H1 (cell line): ENCODE measurements around the gene AKIRIN1. TPM values are rescaled to one million over a fixed set of nuclear protein-coding genes. Genes with fewer than 3 reads are reported as not detected.

Experiments used
- ATF2 ChIP-seq: IDR thresholded peaks from 2 replicates; pipeline ENCODE4 v1.6.1; 2012; ENCODE audit warnings: low read length, inconsistent platforms
- ATF3 ChIP-seq: IDR thresholded peaks from 2 replicates; pipeline ENCODE4 v1.6.1; 2011; ENCODE audit warnings: low read depth, mild to moderate bottlenecking, low read length; ENCODE audit not compliant: insufficient read depth
- CHD1 ChIP-seq: IDR thresholded peaks from 2 replicates; pipeline ENCODE4 v1.6.1; 2012; ENCODE audit warnings: low read depth, low read length, improper control_type of control experiment
- CHD2 ChIP-seq: IDR thresholded peaks from 2 replicates; pipeline ENCODE4 v1.6.1; 2012; ENCODE audit warnings: low read length, improper control_type of control experiment
- GTF2F1 ChIP-seq: IDR thresholded peaks from 2 replicates; pipeline ENCODE4 v1.6.1; 2012; ENCODE audit warnings: low read depth, low read length, improper control_type of control experiment, borderline replicate concordance
- JUND ChIP-seq: IDR thresholded peaks from 2 replicates; pipeline ENCODE4 v1.6.1; 2011; ENCODE audit warnings: mild to moderate bottlenecking, improper control_type of control experiment, low read length
- KDM5A ChIP-seq: fragments of 200-600 bp; IDR thresholded peaks from 2 replicates; pipeline ENCODE4 v1.7.1; 2012; ENCODE audit warnings: mild to moderate bottlenecking, low read length, inconsistent platforms, mixed read lengths
- MAFK ChIP-seq: IDR thresholded peaks from 2 replicates; pipeline ENCODE4 v1.6.1; 2012; ENCODE audit warnings: low read depth, mild to moderate bottlenecking, improper control_type of control experiment, low read length
- MAX ChIP-seq: IDR thresholded peaks from 2 replicates; pipeline ENCODE4 v1.6.1; 2012; ENCODE audit warnings: inconsistent platforms
- NRF1 ChIP-seq: IDR thresholded peaks from 2 replicates; pipeline ENCODE4 v1.6.1; 2011; ENCODE audit warnings: mild to moderate bottlenecking, low read depth, low read length, improper control_type of control experiment
- PHF8 ChIP-seq: fragments of 200-600 bp; sonication (generic); conservative IDR thresholded peaks from 2 replicates; pipeline ENCODE4 v1.7.1; 2012; ENCODE audit warnings: low read depth, mild to moderate bottlenecking, inconsistent platforms, low read length, moderate library complexity
- POLR2A ChIP-seq, 2 experiments: IDR thresholded peaks; 1 replicate in 1 of 2; 2 replicates in 1 of 2; pipeline ENCODE4 v1.6.1; 2011; ENCODE audit warnings: low read depth in 2 of 2, low read length in 2 of 2, mild to moderate bottlenecking in 2 of 2; ENCODE audit errors: control extremely low read depth in 1 of 2
- RBBP5 ChIP-seq: IDR thresholded peaks from 2 replicates; pipeline ENCODE4 v1.7.1; 2012; ENCODE audit warnings: low read depth, mild to moderate bottlenecking, inconsistent platforms, low read length, moderate library complexity, borderline replicate concordance
- SAP30 ChIP-seq: fragments of 300-600 bp; sonication (generic); IDR thresholded peaks from 2 replicates; pipeline ENCODE4 v1.7.1; 2012; ENCODE audit warnings: low read length, moderate library complexity, mild to moderate bottlenecking, inconsistent platforms; ENCODE audit not compliant: insufficient read depth, insufficient replicate concordance
- SRF ChIP-seq: IDR thresholded peaks from 2 replicates; pipeline ENCODE4 v1.6.1; 2011; ENCODE audit warnings: mild to moderate bottlenecking, low read depth, low read length, moderate library complexity
- SUZ12 ChIP-seq: fragments of 200-600 bp; sonication (generic); IDR thresholded peaks from 2 replicates; pipeline ENCODE4 v1.6.1; 2012; ENCODE audit warnings: mild to moderate bottlenecking, inconsistent platforms, low read length, moderate library complexity, mixed read lengths
- TBP ChIP-seq: IDR thresholded peaks from 2 replicates; pipeline ENCODE4 v1.6.1; 2011; ENCODE audit warnings: low read depth, low read length, improper control_type of control experiment
- USF2 ChIP-seq: IDR thresholded peaks from 2 replicates; pipeline ENCODE4 v1.6.1; 2011; ENCODE audit warnings: low read length, improper control_type of control experiment
- YY1 ChIP-seq: IDR thresholded peaks from 2 replicates; pipeline ENCODE4 v1.6.1; 2011; ENCODE audit warnings: low read depth, mild to moderate bottlenecking, low read length
- ZNF274 ChIP-seq: IDR thresholded peaks from 2 replicates; pipeline ENCODE4 v1.7.0; 2012; ENCODE audit warnings: low read length, borderline replicate concordance; ENCODE audit errors: extremely low read depth
- polyA plus RNA-seq, 7 experiments: library from polyadenylated mRNA; depleted of rRNA in 3 of 7; stranded (reverse) in 5 of 7; unstranded in 2 of 7; fragments of >200 nt in 5 of 7; fragments of 200-250 nt in 2 of 7; gene quantifications; 1 replicate in 5 of 7; 2 replicates in 1 of 7; 4 replicates in 1 of 7; pipeline versions ENCODE4 v1.2.1 to v1.2.3, GENCODE V29; 2011 to 2013; ENCODE audit warnings: missing spikeins in 2 of 7, mixed read lengths in 2 of 7
- total RNA-seq: library from RNA; stranded (reverse); fragmentation: NEBNext Ultra II Directional; extraction: Animal tissue kit (Norgen Biotek cat#: 25700); gene quantifications from 2 replicates; pipeline ENCODE4 v1.2.1, GENCODE V29; 2021

AKIRIN1 gene
- total and polyA plus RNA-seq, 2 of the 8 experiments (the other 6 are each of a cell fraction or from before 2014, with no cell fraction given), result 148 to 236 TPM

GRCh38 chr1:39026051-39026865, 35.2 kb downstream of the AKIRIN1 start, which contains the start of gene NDUFS5 (continued):
- TF ChIP-seq JUND (0 out of 2 replicates have a peak, but pooled peaks have one; percentile 27), PHF8 (peak; percentile 88), YY1 (no peak), SRF (peak; percentile 99), ZNF274 (no peak), SUZ12 (no peak), GTF2F1 (no peak; the same call in 1 of the 2 replicates), ATF2 (no peak; the same call in 1 of the 2 replicates), ATF3 (peak; percentile 83), KDM5A (no peak), RBBP5 (no peak; the same call in 1 of the 2 replicates), MAX (peak; percentile 50), NRF1 (no peak), POLR2A (IDR thresholded peaks at IDR 0.05; ENCODE audit: control extremely low read depth in 1 of 2, low read depth in 2 of 2, low read length in 2 of 2) (peak; percentile 95 to 99), USF2 (no peak), MAFK (no peak), TBP (peak; percentile 89), SAP30 (peak; percentile 53), CHD2 (0 out of 2 replicates have a peak, but pooled peaks have one; percentile 28), CHD1 (peak; percentile 41; the same call in 1 of the 2 replicates)
